Skeletal muscle satellite cell (primary cell): ENCODE results near the gene TRIO.
A peak's percentile ranks its signal among the peaks of the same experiment; 100 is the strongest.
"Not testable (repeated sequence)": the region's sequence is repeated elsewhere in the genome, so short reads cannot be mapped to it uniquely, and the experiment has no call there.

Experiments used
- H3K27me3 ChIP-seq: 2 replicates; pipeline ENCODE4 v1.7.0; 2013; ENCODE audit warnings: low read length; ENCODE audit not compliant: control insufficient read depth, insufficient read depth
- H3K36me3 ChIP-seq: 2 replicates; pipeline ENCODE4 v1.7.0; 2013; ENCODE audit warnings: mild to moderate bottlenecking, control low read depth, low read length; ENCODE audit not compliant: insufficient read depth
- H3K4me1 ChIP-seq: 2 replicates; pipeline ENCODE4 v1.7.0; 2013; ENCODE audit warnings: low read length; ENCODE audit not compliant: control insufficient read depth, insufficient read depth
- H3K4me2 ChIP-seq: 2 replicates; pipeline ENCODE4 v1.7.0; 2013; ENCODE audit warnings: mild to moderate bottlenecking, low read length
- H3K4me3 ChIP-seq: 2 replicates; pipeline ENCODE4 v1.7.0; 2013; ENCODE audit warnings: low read length
- H3K9ac ChIP-seq: 2 replicates; pipeline ENCODE4 v1.7.0; 2013; ENCODE audit warnings: mild to moderate bottlenecking, low read depth, low read length, moderate library complexity
- H3K9me3 ChIP-seq: replicated peaks from 2 replicates; pipeline ENCODE4 v1.7.0; 2013; ENCODE audit warnings: mild to moderate bottlenecking, control low read depth, low read length

The TRIO gene

DNA sequence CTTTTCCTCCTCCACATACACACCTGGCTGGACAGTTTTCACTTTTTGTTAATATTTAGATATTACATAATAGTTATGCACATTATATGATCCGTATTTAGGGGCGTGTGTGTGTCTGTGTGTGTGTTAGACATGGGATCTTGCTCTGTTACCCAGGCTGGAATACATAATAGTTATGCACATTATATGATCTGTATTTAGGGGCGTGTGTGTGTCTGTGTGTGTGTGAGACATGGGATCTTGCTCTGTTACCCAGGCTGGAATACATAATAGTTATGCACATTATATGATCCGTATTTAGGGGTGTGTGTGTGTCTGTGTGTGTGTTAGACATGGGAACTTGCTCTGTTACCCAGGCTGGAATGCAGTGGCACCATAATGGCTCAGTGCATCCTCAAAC is 239.5 kb downstream of the TRIO start:
- Histone ChIP-seq H3K4me1 (no peaks in the 10 kb centered on the region), H3K9ac (no peak overlapping the region), H3K36me3 (peaks cover 100% of the 10 kb centered on the region), H3K9me3 (no peaks in the 10 kb centered on the region), H3K4me2 (no peak overlapping the region), H3K4me3 (no peak overlapping the region), H3K27me3 (no peaks in the 10 kb centered on the region)

DNA sequence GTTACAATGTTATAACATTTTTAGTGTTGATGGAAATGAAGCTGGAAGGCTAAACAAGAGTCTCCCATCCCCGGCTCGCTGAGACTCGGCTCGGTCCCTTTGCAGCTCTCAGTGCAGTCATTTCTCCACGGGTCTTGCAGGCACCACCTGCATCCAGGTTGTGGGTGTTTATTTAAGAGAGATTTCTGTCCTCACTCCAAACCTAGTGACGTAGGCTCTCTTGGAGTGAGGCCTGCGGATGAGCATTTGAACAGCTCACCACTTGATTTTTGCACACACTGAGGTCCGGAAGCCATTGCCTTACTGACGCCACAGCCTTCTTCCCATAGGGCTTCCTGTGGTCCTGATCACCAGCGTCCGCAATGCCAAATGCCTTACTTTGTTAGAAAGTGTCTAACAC is 240.8 kb downstream of the TRIO start:
- Histone ChIP-seq H3K27me3 (no peaks in the 10 kb centered on the region), H3K4me1 (no peaks in the 10 kb centered on the region), H3K4me2 (no peak overlapping the region), H3K36me3 (peaks cover 100% of the 10 kb centered on the region), H3K9me3 (no peaks in the 10 kb centered on the region), H3K9ac (no peak overlapping the region), H3K4me3 (no peak overlapping the region)

DNA sequence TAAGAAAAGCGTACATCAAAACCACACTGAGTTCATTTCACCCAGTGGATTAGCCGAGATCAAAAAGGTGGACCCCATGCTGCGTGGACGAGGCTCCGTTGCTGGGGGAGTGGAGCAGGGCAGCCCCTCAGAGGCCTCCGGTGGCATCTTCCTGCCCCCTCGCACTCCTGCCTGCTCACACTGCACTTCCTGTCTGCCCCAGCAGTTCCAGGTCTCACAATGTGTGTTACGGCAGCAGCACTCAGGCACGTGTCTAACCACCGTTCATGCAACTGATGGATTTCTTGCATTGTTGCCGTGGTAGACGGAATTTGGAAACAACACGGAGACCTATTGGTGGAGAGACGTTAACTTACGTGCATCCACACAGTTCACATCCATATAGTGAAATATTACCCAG is 241.9 kb downstream of the TRIO start:
- no peak overlapping the region for H3K9ac ChIP-seq
- H3K4me2 ChIP-seq, result no peak overlapping the region
- H3K4me3 ChIP-seq, result no peak overlapping the region
- H3K9me3 ChIP-seq, result no peaks in the 10 kb centered on the region
- no peaks in the 10 kb centered on the region for H3K27me3 ChIP-seq
- peaks cover 100% of the 10 kb centered on the region for H3K36me3 ChIP-seq
- H3K4me1 ChIP-seq, result no peaks in the 10 kb centered on the region

DNA sequence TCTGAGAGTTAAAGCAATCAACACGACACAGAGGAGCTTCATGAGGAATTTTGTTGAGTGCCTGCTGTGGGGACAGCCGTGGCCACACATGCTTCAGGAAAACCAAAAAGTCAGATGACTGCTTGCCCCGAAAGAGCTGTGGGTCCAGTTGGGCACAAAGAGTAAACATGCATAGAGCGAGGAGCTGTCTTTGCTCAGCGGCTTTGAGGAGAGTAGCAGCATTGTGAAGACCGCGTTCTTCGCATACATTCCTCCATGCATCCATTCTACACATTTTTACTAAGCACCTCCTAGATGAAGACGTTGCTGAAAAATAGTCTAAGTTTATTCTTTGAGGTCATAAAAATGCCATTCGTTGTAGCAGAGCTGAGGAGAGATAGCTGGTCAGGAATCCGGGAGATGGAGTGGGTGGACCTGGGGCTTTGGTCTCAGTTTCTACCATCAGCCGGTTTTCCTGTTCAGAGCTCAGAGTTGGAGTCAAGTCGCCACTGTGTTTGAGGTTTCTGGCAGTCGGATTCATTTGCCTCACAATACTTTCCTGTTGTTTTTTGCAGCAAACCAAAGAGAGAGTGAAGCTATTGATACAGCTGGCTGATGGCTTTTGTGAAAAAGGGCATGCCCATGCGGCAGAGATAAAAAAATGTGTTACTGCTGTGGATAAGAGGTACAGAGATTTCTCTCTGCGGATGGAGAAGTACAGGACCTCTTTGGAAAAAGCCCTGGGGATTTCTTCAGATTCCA is 243.9 kb downstream of the TRIO start:
- Histone ChIP-seq H3K4me2 (no peak overlapping the region), H3K4me1 (no peaks in the 10 kb centered on the region), H3K36me3 (peaks cover 100% of the 10 kb centered on the region), H3K9ac (no peak overlapping the region), H3K27me3 (no peaks in the 10 kb centered on the region), H3K9me3 (no peaks in the 10 kb centered on the region), H3K4me3 (no peak overlapping the region)

DNA sequence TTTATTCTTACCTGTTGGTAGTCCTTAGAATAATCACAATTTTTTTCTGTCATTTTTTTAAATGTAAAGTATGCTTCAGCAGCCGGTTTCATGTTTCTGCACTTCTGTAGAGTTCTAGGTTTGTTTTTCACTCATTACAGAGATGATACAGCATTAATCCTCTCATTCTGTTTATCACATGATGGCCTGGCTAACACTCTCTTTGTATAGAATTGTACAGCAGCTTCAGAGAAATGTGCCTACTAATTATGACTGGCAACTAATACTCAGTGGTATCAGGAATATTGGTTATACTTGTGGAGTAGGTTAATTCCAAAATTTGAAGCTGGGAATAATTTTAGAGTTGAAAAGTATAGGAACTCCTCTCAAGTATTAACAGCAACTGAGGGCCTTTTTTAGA is 245.6 kb downstream of the TRIO start:
- Histone ChIP-seq H3K9me3 (no peaks in the 10 kb centered on the region), H3K9ac (no peak overlapping the region), H3K4me2 (no peak overlapping the region), H3K4me1 (no peaks in the 10 kb centered on the region), H3K4me3 (no peak overlapping the region), H3K27me3 (no peaks in the 10 kb centered on the region), H3K36me3 (peaks cover 96% of the 10 kb centered on the region)

DNA sequence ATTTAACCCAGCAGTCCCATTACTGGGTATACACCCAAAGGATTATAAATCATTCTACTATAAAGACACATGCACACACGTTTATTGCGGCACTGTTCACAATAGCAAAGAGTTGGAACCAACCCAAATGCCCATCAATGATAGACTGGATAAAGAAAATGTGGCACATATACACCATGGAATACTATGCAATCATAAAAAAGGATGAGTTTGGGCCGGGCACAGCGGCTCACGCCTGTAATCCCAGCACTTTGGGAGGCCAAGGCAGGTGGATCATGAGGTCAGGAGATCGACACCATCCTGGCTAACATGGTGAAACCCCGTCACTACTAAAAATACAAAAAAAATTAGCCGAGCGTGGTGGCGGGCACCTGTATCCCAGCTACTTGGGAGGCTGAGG is 249.4 kb downstream of the TRIO start:
- H3K9me3 ChIP-seq, H3K4me1 ChIP-seq, H3K9ac ChIP-seq, H3K4me3 ChIP-seq, H3K4me2 ChIP-seq, H3K27me3 ChIP-seq: not testable (repeated sequence)
- H3K36me3 ChIP-seq, result peaks cover 90% of the 10 kb centered on the region

DNA sequence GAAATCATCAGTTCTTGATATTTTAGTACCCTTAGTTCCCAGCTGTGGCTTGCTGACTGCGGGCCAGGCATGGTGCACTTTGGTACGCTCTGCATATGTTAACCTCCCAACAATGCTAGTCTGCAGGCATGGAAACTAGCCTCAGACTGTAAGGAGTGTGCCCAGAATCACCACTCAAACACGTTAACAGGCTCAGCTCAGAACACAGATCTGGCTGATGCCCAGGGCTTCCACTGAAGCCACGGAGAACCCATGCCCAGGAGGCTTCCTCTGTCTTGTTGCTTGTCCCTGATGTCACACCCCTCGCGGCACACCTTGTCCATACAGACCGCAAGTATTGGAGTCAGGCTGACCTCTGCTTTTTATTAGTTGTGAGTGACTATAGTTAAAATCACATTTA is 251.2 kb downstream of the TRIO start:
- Histone ChIP-seq H3K4me2 (no peak overlapping the region), H3K9ac (no peak overlapping the region), H3K4me1 (peaks cover 27% of the 10 kb centered on the region), H3K9me3 (no peaks in the 10 kb centered on the region), H3K36me3 (peaks cover 85% of the 10 kb centered on the region), H3K4me3 (no peak overlapping the region), H3K27me3 (no peaks in the 10 kb centered on the region)

DNA sequence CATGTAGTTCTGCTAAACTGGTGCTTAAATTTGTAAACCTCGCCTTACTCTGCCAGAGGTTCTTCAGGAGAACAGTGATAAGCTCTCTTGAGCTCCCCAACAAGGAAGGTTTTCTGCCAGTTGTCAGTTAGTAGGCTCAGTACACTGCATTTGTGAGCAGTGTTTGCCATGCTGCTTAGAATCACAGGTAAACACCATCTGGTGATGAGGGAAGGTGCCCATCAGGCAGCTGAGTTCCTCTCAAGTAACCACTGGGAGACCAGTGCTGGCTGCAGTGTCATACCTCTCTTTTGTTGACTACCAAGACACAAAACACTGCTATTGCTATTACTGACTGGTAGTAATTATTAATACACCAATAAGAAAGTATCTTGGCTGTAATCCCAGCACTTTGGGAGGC is 252.3 kb downstream of the TRIO start:
- Histone ChIP-seq H3K4me3 (no peak overlapping the region), H3K9me3 (no peaks in the 10 kb centered on the region), H3K9ac (no peak overlapping the region), H3K4me2 (no peak overlapping the region), H3K27me3 (no peaks in the 10 kb centered on the region), H3K4me1 (peaks cover 37% of the 10 kb centered on the region), H3K36me3 (peaks cover 85% of the 10 kb centered on the region)

DNA sequence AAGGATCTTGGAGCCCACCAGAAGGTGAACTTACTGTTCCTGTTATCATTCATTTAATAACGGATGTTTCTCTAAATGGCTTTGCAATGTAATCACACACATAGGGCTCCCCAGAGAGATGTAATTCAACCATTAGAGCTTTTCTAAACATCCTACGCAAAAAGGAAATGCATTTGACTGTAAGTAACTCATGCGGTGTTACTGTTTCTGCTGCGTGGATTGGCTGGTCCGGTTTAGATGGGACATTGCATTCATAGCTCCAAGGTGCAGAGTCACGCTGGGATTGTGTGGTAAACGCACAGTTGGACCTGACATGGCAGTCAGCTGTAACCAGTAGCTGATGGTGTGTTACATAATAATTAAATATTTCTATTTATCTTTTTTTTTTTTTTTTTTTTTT is 252.9 kb downstream of the TRIO start:
- Histone ChIP-seq H3K27me3 (no peaks in the 10 kb centered on the region), H3K36me3 (peaks cover 85% of the 10 kb centered on the region), H3K4me3 (no peak overlapping the region), H3K4me2 (no peak overlapping the region), H3K9me3 (no peaks in the 10 kb centered on the region), H3K4me1 (peaks cover 43% of the 10 kb centered on the region), H3K9ac (no peak overlapping the region)

DNA sequence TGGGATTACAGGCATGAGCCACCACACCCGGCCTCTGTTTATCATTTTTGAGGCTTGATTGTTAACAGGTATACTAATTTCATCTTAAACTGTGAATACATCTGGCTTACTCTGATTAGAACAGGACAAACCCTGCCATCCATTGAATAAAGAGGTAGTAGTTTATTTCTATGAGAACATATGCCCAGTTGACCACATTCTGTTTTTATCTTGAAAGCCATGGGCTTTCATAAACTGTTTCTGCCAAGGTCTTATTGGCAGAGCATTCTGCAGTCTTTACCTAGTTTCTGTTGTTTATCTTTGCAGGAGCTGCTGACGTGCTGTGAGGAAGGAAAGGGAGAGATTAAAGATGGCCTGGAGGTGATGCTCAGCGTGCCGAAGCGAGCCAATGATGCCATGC is 253.6 kb downstream of the TRIO start:
- Histone ChIP-seq H3K4me1 (peaks cover 43% of the 10 kb centered on the region), H3K36me3 (peaks cover 85% of the 10 kb centered on the region), H3K4me2 (no peak overlapping the region), H3K27me3 (no peaks in the 10 kb centered on the region), H3K9ac (no peak overlapping the region), H3K4me3 (no peak overlapping the region), H3K9me3 (no peaks in the 10 kb centered on the region)

DNA sequence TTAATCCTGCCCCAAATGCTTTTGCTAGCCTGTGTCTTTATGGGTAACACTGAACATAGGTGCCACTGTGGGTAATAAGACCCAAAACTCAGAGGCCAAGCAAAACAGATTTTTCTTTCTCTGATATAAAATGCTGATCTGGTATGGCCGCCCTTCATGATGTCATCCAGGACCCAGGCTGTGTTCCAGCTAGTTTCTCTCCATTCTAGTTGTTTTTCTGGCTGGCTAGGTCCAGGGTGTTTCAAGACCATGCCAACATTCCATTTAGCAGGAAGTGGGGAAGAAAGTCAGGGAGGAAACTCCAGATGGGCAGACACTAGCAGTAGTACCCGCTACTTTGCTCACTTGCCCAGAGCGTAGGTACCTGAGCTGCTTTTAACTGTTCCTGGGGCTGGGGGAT is 254.6 kb downstream of the TRIO start:
- peaks cover 85% of the 10 kb centered on the region for H3K36me3 ChIP-seq
- H3K9me3 ChIP-seq, result no peaks in the 10 kb centered on the region
- H3K4me3 ChIP-seq, result no peak overlapping the region
- H3K4me2 ChIP-seq, result peak overlapping the region; percentile 5
- no peaks in the 10 kb centered on the region for H3K27me3 ChIP-seq
- H3K9ac ChIP-seq, result peak overlapping the region; percentile 33
- peaks cover 46% of the 10 kb centered on the region for H3K4me1 ChIP-seq

DNA sequence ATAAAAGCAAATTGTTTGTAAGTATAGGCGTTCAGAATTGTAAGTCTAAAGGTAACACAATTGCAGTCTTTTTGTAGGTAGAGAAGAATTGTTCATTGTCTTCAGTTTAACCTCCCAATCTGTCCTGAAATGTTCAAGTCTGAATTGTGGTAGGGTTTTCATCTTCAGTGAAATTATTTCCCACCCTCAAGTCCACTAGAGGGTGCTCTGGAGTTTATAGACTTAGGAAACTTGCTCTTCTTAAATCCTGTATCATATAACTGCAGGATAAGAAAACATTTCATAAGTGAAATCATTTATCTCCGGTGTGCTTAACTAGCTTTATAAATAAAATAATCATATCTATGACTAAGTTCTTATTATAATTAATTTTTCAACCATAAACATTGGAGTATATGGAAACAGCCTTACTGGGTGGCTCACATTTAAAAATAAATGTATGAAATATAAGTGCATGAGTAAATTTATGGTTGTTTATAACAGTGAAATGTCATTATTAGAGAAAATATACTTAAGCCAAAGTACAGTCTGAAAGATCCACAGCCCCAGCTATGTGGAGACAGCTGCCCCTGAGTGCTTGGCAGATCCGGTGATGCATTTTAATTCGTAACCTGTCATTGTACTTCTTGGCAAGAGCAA is 256.0 kb downstream of the TRIO start:
- Histone ChIP-seq H3K9me3 (no peaks in the 10 kb centered on the region), H3K36me3 (peaks cover 75% of the 10 kb centered on the region), H3K27me3 (no peaks in the 10 kb centered on the region), H3K4me2 (peak overlapping the region; percentile 9), H3K4me3 (peak overlapping the region; percentile 11), H3K9ac (peak overlapping the region; percentile 61), H3K4me1 (peaks cover 46% of the 10 kb centered on the region)
